Activated CD4-positive, alpha-beta T cell treated with anti-CD3 and anti-CD28 coated beads, Interleukin-2, amount 10 ng/mL, durations not matched to agents 7 days and 5 days (primary cell): Measurements from ENCODE around the gene AVPR2. TPM values are rescaled to one million over a fixed set of nuclear protein-coding genes. Genes with fewer than 3 reads are reported as not detected.

Source experiments
- CTCF ChIA-PET: fragments of 350-600 bp; sonication (Branson Sonifier 250); formaldehyde crosslinking; loops from one replicate; lab custom pipeline; 2021; ENCODE audit warnings: antibody characterized with exemption; lab: Charles Lee
- POLR2A ChIA-PET: fragments of 350-600 bp; sonication (Branson Sonifier 250); formaldehyde crosslinking; loops from one replicate; lab custom pipeline; 2021; ENCODE audit warnings: antibody characterized with exemption; lab: Charles Lee
- DNase-seq: peaks from one replicate; pipeline ENCODE4 v3.0.0-alpha.2; 2020
- H3K27ac Mint-ChIP-seq: one replicate; pipeline ENCODE4 v1.8.0; 2021; ENCODE audit warnings: mild to moderate bottlenecking, moderate library complexity, mixed read lengths
- H3K27me3 Mint-ChIP-seq: one replicate; pipeline ENCODE4 v1.8.0; 2021; ENCODE audit warnings: mixed read lengths
- H3K36me3 Mint-ChIP-seq: one replicate; pipeline ENCODE4 v1.8.0; 2021; ENCODE audit warnings: low read depth, mixed read lengths
- H3K4me1 Mint-ChIP-seq: one replicate; pipeline ENCODE4 v1.8.0; 2021; ENCODE audit warnings: mixed read lengths
- H3K4me3 Mint-ChIP-seq: one replicate; pipeline ENCODE4 v1.8.0; 2021; ENCODE audit warnings: mild to moderate bottlenecking, moderate library complexity, mixed read lengths
- H3K9me3 Mint-ChIP-seq: one replicate; pipeline ENCODE4 v1.8.0; 2021; ENCODE audit warnings: mixed read lengths
- total RNA-seq, 2 experiments: library from RNA; stranded (reverse); gene quantifications; one replicate each; pipeline ENCODE4 v1.2.3, GENCODE V29; 2021

Gene AVPR2
- total RNA-seq, 2 experiments from 2014 or later: not detected

DNA sequence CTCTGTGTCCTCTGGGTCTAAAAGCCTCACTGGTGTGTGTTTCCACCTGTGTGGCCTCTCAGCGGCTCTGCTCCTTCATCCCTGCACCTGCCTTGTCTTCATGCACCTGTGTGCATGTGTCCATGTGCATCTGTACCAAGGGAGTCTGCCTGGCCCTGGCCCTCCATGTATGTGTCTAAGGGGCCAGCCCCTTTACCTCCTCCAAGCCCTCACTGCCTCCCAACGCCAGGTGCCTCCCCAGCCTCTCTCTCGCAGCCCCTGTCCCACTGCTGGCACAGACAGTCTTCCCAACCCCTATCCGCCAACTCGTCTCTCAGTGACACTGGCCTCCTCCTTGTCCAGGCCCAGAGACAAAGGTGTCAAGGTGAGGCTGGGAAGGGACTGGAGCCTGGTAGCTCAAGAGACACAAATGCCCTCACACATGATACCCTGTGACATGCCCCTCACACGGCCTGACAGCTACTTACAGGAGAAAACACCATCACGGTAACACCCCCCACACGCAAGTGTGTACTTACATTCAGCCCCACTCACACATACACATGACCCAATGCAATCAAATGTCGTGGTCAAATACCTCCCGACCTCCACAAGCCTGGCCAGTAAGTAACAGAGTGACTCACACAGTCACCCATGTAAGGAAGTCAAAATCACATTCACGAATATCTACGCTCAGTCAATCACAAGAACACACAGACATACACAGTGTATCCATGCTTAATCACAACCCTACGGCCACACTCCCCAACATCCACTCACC is 29.9 kb upstream of the AVPR2 start:
- Mint-ChIP-seq H3K4me1 (peaks cover 21% of the 10 kb centered on the region), H3K36me3 (no peaks in the 10 kb centered on the region), H3K9me3 (no peaks in the 10 kb centered on the region), H3K27ac (no peak overlapping the region), H3K27me3 (peaks cover 20% of the 10 kb centered on the region), H3K4me3 (no peak overlapping the region)
- ChIA-PET CTCF (no interaction called here), POLR2A (no interaction called here)
- no peak for DNase-seq

DNA sequence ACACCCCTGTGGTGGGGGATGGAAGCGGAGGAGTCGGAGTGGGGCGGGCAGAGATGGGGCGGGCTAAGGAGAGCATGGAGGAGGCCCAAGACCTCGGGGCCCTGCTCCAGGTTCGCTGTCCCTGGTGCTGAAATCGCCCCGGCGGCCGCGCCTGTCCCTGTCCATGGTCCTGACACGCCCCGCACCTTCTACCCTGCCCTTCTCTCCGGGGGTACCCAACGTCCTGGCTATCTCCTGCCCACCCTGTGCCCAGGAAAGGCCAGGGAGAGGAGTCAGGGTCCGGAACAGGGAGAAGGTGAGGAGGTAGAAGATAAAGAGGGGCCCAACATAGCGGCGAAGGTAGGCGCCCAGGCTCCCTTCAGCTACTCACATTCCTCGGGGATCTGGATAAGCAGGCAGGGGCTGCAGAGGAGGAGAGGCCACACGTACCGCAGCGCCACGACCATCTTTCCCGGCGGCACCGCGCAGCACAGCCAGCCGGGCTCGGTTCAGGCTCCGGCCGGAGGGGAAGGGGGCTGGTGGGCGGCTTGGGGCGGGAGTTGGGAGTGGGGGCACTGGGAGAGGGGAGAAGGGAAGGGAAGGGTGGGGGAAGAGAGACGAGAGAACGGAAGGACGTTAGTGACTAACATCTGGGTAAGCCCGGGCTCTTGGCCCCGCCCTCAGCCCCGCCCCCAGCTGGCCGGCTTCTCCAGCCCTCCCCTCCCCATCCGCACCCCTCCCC is 28.9 kb upstream of the AVPR2 start:
- H3K4me1 Mint-ChIP-seq: peaks cover 21% of the 10 kb centered on the region
- ChIA-PET CTCF (no interaction called here), POLR2A (interaction anchor here (0.6 kb wide), 1 partner anchor 23 kb away, joined by 3 read pairs; no protein-coding TSS in a partner anchor)
- peak; percentile 65 for DNase-seq
- H3K9me3 Mint-ChIP-seq: no peaks in the 10 kb centered on the region
- no peak overlapping the region for H3K27ac Mint-ChIP-seq
- H3K36me3 Mint-ChIP-seq: no peaks in the 10 kb centered on the region
- H3K4me3 Mint-ChIP-seq: no peak overlapping the region
- H3K27me3 Mint-ChIP-seq: peaks cover 25% of the 10 kb centered on the region

DNA sequence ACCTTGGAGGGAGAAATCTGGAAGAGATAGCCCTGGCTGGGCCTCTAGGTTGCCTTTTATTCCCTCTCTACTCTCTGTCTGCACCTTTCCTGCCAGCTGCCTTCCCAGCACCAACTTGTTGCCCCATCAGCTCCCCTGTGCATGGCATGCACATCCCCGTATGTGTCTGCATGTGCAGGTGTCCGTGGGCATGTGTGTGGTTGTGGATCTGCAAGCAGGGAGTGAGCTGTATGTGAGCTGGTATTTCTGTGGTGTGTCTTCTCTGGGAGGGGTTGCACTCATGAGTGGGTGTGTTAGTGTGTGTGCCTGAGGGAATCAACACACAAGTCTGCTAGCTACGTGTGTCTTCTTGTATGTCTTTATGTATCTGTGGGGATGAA is 28.4 kb upstream of the AVPR2 start:
- no peaks in the 10 kb centered on the region for H3K36me3 Mint-ChIP-seq
- no peak for DNase-seq
- ChIA-PET CTCF (no interaction called here), POLR2A (interaction anchor here (0.6 kb wide), 1 partner anchor 23 kb away, joined by 3 read pairs; no protein-coding TSS in a partner anchor)
- no peak overlapping the region for H3K4me3 Mint-ChIP-seq
- no peaks in the 10 kb centered on the region for H3K9me3 Mint-ChIP-seq
- H3K27ac Mint-ChIP-seq: no peak overlapping the region
- H3K4me1 Mint-ChIP-seq: peaks cover 21% of the 10 kb centered on the region
- peaks cover 25% of the 10 kb centered on the region for H3K27me3 Mint-ChIP-seq

DNA sequence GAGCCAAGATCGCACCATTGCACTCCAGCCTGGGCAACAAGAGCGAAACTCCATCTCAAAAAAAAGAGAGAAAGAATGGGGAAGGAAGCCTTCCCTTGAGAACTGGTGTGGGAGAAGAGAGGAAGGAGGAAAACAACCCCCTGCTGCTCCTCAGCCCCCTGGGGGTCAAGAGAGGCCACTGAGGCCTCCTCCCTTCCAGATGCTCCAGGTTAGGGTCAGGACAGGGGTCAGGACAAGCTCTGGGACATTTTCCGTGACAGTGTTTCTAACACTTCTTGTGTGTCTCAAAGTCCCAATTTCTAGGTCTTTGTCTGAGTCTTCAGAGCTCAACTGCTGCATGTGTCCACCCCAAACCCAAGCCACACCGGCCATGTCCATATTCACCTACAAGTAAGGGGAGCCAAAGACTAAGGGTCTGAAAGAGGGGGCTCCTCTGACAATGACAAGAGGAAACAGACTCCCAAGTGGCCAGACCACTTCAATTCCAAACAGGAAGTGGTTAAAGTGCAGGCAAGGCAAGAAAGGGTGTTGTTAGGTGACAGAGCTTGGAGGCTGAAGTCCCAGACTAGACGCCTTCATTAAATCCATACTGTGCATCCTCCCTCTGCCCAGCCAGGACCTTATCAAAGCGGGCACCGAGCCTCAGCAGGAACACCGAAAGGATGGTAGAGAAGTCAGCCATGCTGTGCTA is 26.8 kb upstream of the AVPR2 start:
- CTCF ChIA-PET: interaction anchor here (0.8 to 1.0 kb wide), 2 partner anchors 71 kb away, joined by 3 read pairs; no protein-coding TSS in a partner anchor

DNA sequence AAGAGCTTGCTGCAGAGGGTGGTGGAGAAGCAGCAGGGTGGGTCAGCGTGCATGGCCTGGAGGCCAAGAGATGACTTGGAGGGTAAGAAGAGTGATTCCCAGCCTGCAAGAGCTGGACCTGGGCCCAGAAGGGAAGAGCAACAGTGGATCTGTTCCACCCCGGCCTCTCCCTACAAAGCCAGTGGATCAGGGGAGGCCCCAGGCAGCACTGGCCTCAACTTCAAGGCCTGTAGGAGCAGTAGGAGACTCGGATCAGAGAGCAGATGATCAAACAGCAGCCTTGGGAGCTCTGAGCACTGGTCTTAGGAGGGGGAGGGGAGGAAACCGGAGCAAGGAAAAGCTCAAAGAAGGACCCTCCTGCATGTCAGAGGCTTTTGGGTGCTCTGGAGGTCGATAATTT is 26.1 kb upstream of the AVPR2 start:
- DNase-seq: no peak
- H3K36me3 Mint-ChIP-seq: no peaks in the 10 kb centered on the region
- no peak overlapping the region for H3K4me3 Mint-ChIP-seq
- no peak overlapping the region for H3K27ac Mint-ChIP-seq
- H3K4me1 Mint-ChIP-seq: peaks cover 23% of the 10 kb centered on the region
- ChIA-PET POLR2A (interaction anchor here (0.5 kb wide), 1 partner anchor 19 kb away, joined by 4 read pairs; no protein-coding TSS in a partner anchor), CTCF (interaction anchor here (0.7 to 1.0 kb wide), 2 partner anchors 59 to 70 kb away, joined by 3 read pairs; no protein-coding TSS in a partner anchor)
- no peaks in the 10 kb centered on the region for H3K9me3 Mint-ChIP-seq
- H3K27me3 Mint-ChIP-seq: peaks cover 26% of the 10 kb centered on the region

More for the DNA sequence above, 26.8 kb upstream of the AVPR2 start:
- Mint-ChIP-seq H3K4me1 (peaks cover 23% of the 10 kb centered on the region), H3K4me3 (no peak overlapping the region), H3K36me3 (no peaks in the 10 kb centered on the region), H3K9me3 (no peaks in the 10 kb centered on the region), H3K27ac (no peak overlapping the region), H3K27me3 (peaks cover 26% of the 10 kb centered on the region)
- no peak for DNase-seq
- POLR2A ChIA-PET: interaction anchor here (0.5 kb wide), 1 partner anchor 20 kb away, joined by 4 read pairs; no protein-coding TSS in a partner anchor

DNA sequence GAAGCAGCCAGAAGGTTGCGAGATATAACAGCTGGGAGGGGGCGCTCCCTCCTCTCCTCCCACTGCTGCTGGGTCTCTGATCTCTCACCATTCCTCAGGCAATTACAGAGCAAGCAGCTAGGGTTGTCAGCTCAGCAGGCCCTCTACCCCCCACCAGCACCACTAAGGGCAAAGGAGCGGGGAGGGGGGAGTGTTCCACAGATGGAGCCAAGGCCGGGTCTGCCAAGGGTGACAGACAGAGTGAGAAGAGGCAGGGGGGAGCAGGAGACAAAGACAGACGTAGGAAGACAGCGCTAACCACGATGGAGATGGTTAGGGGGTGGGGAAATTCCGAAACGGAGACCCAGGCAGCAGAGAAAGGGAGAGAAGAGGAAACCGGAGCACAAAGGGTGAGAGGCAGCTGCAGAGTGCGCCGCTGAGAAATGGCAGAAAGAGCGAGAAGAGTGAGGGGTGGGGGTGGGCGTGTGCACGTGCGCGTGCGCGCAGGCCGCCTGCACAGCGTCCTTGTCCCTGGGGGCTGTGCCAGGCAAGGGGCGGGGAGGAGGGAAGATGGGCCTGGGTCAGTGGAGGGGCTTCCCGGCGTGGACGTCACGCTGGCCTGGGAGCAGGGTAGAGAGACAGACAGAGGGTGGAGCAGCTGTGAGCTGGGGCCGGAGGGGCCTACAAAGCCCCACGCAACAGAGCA is 25.4 kb upstream of the AVPR2 start:
- peaks cover 26% of the 10 kb centered on the region for H3K27me3 Mint-ChIP-seq
- no peak for DNase-seq
- H3K9me3 Mint-ChIP-seq: no peaks in the 10 kb centered on the region
- H3K27ac Mint-ChIP-seq: no peak overlapping the region
- CTCF ChIA-PET: interaction anchor here (0.7 kb wide), 1 partner anchor 60 kb away, joined by 3 read pairs; no protein-coding TSS in a partner anchor
- H3K36me3 Mint-ChIP-seq: no peaks in the 10 kb centered on the region
- peaks cover 23% of the 10 kb centered on the region for H3K4me1 Mint-ChIP-seq
- H3K4me3 Mint-ChIP-seq: no peak overlapping the region
- POLR2A ChIA-PET: no interaction called here

DNA sequence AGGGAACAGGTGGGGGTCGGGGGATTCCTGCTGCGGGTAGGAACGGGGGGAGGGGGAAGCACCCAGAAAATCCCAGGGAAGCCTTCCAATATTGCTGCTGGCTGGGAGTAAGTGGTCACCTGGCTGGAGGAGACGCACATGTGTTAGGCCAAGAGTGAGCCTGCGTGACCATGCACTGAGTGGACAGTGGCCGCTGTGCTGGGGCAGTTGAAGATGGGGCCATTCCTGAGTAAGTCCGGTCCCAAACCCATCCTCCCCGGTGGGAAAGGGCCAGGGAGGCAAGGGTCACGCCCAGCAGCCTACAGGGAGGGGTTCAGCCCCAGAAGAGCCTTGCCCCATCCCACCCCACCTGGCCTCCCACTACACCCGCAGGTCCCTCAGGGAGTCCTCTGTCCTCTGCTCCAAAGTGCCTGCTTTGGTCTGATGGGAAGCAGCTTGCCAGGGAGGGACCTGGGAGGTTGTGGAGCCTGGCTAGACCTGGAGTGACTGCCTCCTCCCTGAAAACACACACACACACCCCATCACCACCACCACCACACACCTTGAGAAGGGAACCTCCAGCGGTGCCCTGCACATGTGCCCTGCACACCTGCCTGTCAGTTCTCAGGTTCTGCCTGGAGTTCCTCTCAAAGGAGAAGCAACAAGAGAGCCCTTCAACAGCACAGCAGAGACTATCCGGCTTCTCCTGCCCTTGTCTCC is 24.6 kb upstream of the AVPR2 start:
- POLR2A ChIA-PET: no interaction called here
- H3K27me3 Mint-ChIP-seq: peaks cover 26% of the 10 kb centered on the region
- no peaks in the 10 kb centered on the region for H3K36me3 Mint-ChIP-seq
- CTCF ChIA-PET: no interaction called here
- H3K9me3 Mint-ChIP-seq: no peaks in the 10 kb centered on the region
- peaks cover 25% of the 10 kb centered on the region for H3K4me1 Mint-ChIP-seq
- DNase-seq: no peak
- H3K4me3 Mint-ChIP-seq: no peak overlapping the region
- H3K27ac Mint-ChIP-seq: no peak overlapping the region

DNA sequence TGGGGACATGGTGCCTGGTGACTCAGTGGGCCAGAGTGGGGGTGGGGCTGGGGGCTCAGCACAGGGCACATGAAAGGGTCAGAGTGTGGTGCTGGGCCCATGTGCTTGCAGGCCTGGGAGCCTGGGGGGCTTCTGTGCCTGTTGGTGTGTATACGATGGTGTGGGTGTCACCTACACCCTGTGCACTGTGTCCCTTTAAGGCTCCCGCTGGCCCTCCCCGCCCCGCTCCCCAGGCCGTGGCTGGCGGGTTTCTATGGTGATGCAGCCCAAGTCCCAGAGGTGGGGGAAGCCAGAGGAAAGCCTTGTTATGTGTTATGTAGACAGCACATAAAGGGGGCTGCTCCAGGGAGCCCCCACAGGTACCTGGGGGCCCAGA is 24.0 kb upstream of the AVPR2 start:
- no peaks in the 10 kb centered on the region for H3K36me3 Mint-ChIP-seq
- H3K9me3 Mint-ChIP-seq: no peaks in the 10 kb centered on the region
- peaks cover 28% of the 10 kb centered on the region for H3K4me1 Mint-ChIP-seq
- DNase-seq: no peak
- ChIA-PET CTCF (no interaction called here), POLR2A (no interaction called here)
- H3K4me3 Mint-ChIP-seq: no peak overlapping the region
- H3K27ac Mint-ChIP-seq: no peak overlapping the region
- peaks cover 30% of the 10 kb centered on the region for H3K27me3 Mint-ChIP-seq

DNA sequence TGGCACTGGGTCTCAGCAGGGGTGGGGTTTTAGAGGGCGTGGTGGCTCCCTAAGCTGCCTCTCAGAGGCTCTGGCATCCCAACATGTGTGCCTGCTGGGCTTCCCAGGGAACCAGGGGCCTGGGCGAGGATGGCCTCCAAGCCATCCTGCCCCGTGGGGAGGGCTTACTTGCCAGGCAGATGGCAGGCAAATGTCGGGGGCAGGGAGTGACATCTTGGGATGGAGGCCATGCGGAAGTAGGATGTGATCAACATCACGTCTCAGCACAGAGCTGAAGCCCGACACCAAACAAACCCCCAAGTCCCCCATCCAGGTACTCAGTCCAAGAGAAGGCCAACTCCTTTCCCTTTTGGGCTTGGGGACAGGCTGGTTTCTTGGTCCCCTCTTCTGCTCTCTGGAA is 23.2 kb upstream of the AVPR2 start:
- Mint-ChIP-seq H3K9me3 (no peaks in the 10 kb centered on the region), H3K27me3 (peaks cover 27% of the 10 kb centered on the region), H3K4me1 (peaks cover 26% of the 10 kb centered on the region), H3K27ac (no peak overlapping the region), H3K4me3 (no peak overlapping the region), H3K36me3 (no peaks in the 10 kb centered on the region)
- ChIA-PET CTCF (no interaction called here), POLR2A (interaction anchor here (0.6 kb wide), 1 partner anchor 83 kb away, joined by 3 read pairs; no protein-coding TSS in a partner anchor)
- no peak for DNase-seq

DNA sequence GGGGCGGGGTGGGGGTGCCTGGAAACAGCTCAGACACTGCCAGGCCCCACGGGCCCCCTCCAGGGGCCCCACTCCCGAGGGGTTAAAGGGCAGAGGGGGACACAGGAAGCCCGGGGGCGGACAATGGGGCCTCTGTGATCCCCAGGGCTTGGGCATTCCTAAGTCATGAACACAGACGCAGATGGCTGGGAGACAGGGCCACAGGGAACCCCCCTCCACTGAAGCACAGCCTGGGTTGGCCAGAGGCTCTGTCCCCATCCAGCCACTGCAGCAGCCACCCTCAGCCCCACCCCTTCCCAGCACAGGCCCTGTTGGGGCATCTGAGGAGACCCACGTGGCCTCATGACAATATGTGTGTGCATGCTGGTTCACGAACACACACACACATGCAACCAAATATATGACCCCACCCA is 22.4 kb upstream of the AVPR2 start:
- DNase-seq: no peak
- POLR2A ChIA-PET: no interaction called here
- peaks cover 25% of the 10 kb centered on the region for H3K4me1 Mint-ChIP-seq
- no peak overlapping the region for H3K4me3 Mint-ChIP-seq
- CTCF ChIA-PET: no interaction called here
- no peaks in the 10 kb centered on the region for H3K9me3 Mint-ChIP-seq
- H3K27me3 Mint-ChIP-seq: peaks cover 25% of the 10 kb centered on the region
- no peaks in the 10 kb centered on the region for H3K36me3 Mint-ChIP-seq
- H3K27ac Mint-ChIP-seq: no peak overlapping the region

DNA sequence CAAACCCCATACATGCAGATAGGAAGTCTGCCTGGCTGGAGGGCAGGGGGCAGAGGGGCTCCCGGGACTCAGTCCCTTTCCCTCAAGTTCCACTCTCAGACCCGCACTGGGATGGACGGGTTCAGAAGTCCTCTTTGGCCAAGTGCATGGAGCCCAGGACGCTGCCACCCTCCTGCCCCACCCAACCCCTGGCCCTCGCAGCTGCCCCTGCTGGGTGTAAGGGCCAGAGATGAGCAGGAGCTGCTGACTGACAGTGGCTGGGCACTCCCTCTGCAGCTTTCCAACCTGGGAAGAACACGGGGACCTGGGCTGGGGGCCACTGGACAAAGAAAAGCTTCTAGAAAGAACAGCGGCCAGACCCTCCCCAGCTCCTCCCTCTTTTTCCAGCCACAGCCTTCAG is 21.9 kb upstream of the AVPR2 start:
- POLR2A ChIA-PET: no interaction called here
- Mint-ChIP-seq H3K27ac (no peak overlapping the region), H3K27me3 (peaks cover 28% of the 10 kb centered on the region), H3K9me3 (no peaks in the 10 kb centered on the region), H3K4me1 (peaks cover 25% of the 10 kb centered on the region), H3K4me3 (no peak overlapping the region), H3K36me3 (no peaks in the 10 kb centered on the region)
- CTCF ChIA-PET: no interaction called here
- no peak for DNase-seq
